Measurements from ENCODE around the gene PARD3B.

The PARD3B gene

GRCh38 chr2:204529795-204530463, 15.3 kb upstream of the PARD3B start:
- no peaks in the 10 kb centered on the region for H3K36me3 ChIP-seq (ENCODE audit: insufficient read depth, insufficient read length, low read length)
- no peaks in the 10 kb centered on the region for H3K4me1 ChIP-seq (ENCODE audit: insufficient read depth, insufficient read length)
- H3K9me3 ChIP-seq (ENCODE audit: insufficient read depth, low read length) = no peaks in the 10 kb centered on the region
- DNase-seq (ENCODE audit: low read depth, low spot score) = no peak
- no peak overlapping the region for H3K4me3 ChIP-seq (ENCODE audit: insufficient read length, low read depth)
- no peak overlapping the region for H3K9ac ChIP-seq (ENCODE audit: insufficient read length, low read depth)
- H3K27me3 ChIP-seq (ENCODE audit: insufficient read depth, insufficient read length) = no peaks in the 10 kb centered on the region
- TF ChIP-seq YY1 (IDR thresholded peaks at IDR 0.05; ENCODE audit: insufficient read depth, insufficient read length) = no peak
- no peak for TF ChIP-seq SUZ12 (IDR thresholded peaks at IDR 0.05; ENCODE audit: extremely low read depth, insufficient read depth, insufficient read length)
- no peak for TF ChIP-seq ZNF274 (IDR thresholded peaks at IDR 0.05; ENCODE audit: low read depth, low read length)

GRCh38 chr2:204530464-204530805, 14.8 kb upstream of the PARD3B start:
- no peaks in the 10 kb centered on the region for H3K27me3 ChIP-seq (ENCODE audit: insufficient read depth, insufficient read length)
- DNase-seq (ENCODE audit: low read depth, low spot score) = no peak
- no peaks in the 10 kb centered on the region for H3K36me3 ChIP-seq (ENCODE audit: insufficient read depth, insufficient read length, low read length)
- no peak overlapping the region for H3K4me3 ChIP-seq (ENCODE audit: insufficient read length, low read depth)
- TF ChIP-seq YY1 (IDR thresholded peaks at IDR 0.05; ENCODE audit: insufficient read depth, insufficient read length) = no peak
- no peak for TF ChIP-seq ZNF274 (IDR thresholded peaks at IDR 0.05; ENCODE audit: low read depth, low read length)
- no peak for TF ChIP-seq SUZ12 (IDR thresholded peaks at IDR 0.05; ENCODE audit: extremely low read depth, insufficient read depth, insufficient read length)
- no peaks in the 10 kb centered on the region for H3K4me1 ChIP-seq (ENCODE audit: insufficient read depth, insufficient read length)
- H3K9ac ChIP-seq (ENCODE audit: insufficient read length, low read depth) = no peak overlapping the region
- no peaks in the 10 kb centered on the region for H3K9me3 ChIP-seq (ENCODE audit: insufficient read depth, low read length)

- no peak for TF ChIP-seq ZNF274 (IDR thresholded peaks at IDR 0.05; ENCODE audit: low read depth, low read length)
- H3K36me3 ChIP-seq (ENCODE audit: insufficient read depth, insufficient read length, low read length) = no peaks in the 10 kb centered on the region
- no peaks in the 10 kb centered on the region for H3K9me3 ChIP-seq (ENCODE audit: insufficient read depth, low read length)
- DNase-seq (ENCODE audit: low read depth, low spot score) = no peak
- no peaks in the 10 kb centered on the region for H3K4me1 ChIP-seq (ENCODE audit: insufficient read depth, insufficient read length)
- no peaks in the 10 kb centered on the region for H3K27me3 ChIP-seq (ENCODE audit: insufficient read depth, insufficient read length)
- no peak overlapping the region for H3K9ac ChIP-seq (ENCODE audit: insufficient read length, low read depth)
- H3K4me3 ChIP-seq (ENCODE audit: insufficient read length, low read depth) = no peak overlapping the region
Measured at GRCh38 chr2:204533629-204534370, 11.5 kb upstream of the PARD3B start.

- no peaks in the 10 kb centered on the region for H3K9me3 ChIP-seq (ENCODE audit: insufficient read depth, low read length)
- no peaks in the 10 kb centered on the region for H3K36me3 ChIP-seq (ENCODE audit: insufficient read depth, insufficient read length, low read length)
- H3K4me1 ChIP-seq (ENCODE audit: insufficient read depth, insufficient read length) = no peaks in the 10 kb centered on the region
- no peak for DNase-seq (ENCODE audit: low read depth, low spot score)
- TF ChIP-seq ZNF274 (IDR thresholded peaks at IDR 0.05; ENCODE audit: low read depth, low read length) (no peak), SUZ12 (IDR thresholded peaks at IDR 0.05; ENCODE audit: extremely low read depth, insufficient read depth, insufficient read length) (no peak)
- no peak overlapping the region for H3K4me3 ChIP-seq (ENCODE audit: insufficient read length, low read depth)
- no peak overlapping the region for H3K9ac ChIP-seq (ENCODE audit: insufficient read length, low read depth)
- no peaks in the 10 kb centered on the region for H3K27me3 ChIP-seq (ENCODE audit: insufficient read depth, insufficient read length)
Measured at GRCh38 chr2:204535356-204535755, 9.9 kb upstream of the PARD3B start.

GRCh38 chr2:204535764-204536163, 9.5 kb upstream of the PARD3B start:
- Histone ChIP-seq H3K9ac (ENCODE audit: insufficient read length, low read depth) (no peak overlapping the region), H3K4me3 (ENCODE audit: insufficient read length, low read depth) (no peak overlapping the region), H3K9me3 (ENCODE audit: insufficient read depth, low read length) (no peaks in the 10 kb centered on the region), H3K4me1 (ENCODE audit: insufficient read depth, insufficient read length) (no peaks in the 10 kb centered on the region), H3K27me3 (ENCODE audit: insufficient read depth, insufficient read length) (no peaks in the 10 kb centered on the region), H3K36me3 (ENCODE audit: insufficient read depth, insufficient read length, low read length) (no peaks in the 10 kb centered on the region)
- no peak for DNase-seq (ENCODE audit: low read depth, low spot score)
- TF ChIP-seq ZNF274 (IDR thresholded peaks at IDR 0.05; ENCODE audit: low read depth, low read length) (no peak), YY1 (IDR thresholded peaks at IDR 0.05; ENCODE audit: insufficient read depth, insufficient read length) (no peak), SUZ12 (IDR thresholded peaks at IDR 0.05; ENCODE audit: extremely low read depth, insufficient read depth, insufficient read length) (no peak)

- no peak overlapping the region for H3K4me3 ChIP-seq (ENCODE audit: insufficient read length, low read depth)
- DNase-seq (ENCODE audit: low read depth, low spot score) = peak; percentile 38
- TF ChIP-seq SUZ12 (IDR thresholded peaks at IDR 0.05; ENCODE audit: extremely low read depth, insufficient read depth, insufficient read length) = no peak
- H3K9ac ChIP-seq (ENCODE audit: insufficient read length, low read depth) = peak overlapping the region; percentile 24
- peaks cover 5% of the 10 kb centered on the region for H3K27me3 ChIP-seq (ENCODE audit: insufficient read depth, insufficient read length)
- H3K36me3 ChIP-seq (ENCODE audit: insufficient read depth, insufficient read length, low read length) = no peaks in the 10 kb centered on the region
- H3K4me1 ChIP-seq (ENCODE audit: insufficient read depth, insufficient read length) = no peaks in the 10 kb centered on the region
- H3K9me3 ChIP-seq (ENCODE audit: insufficient read depth, low read length) = no peaks in the 10 kb centered on the region
Measured at GRCh38 chr2:204538182-204539018, 6.9 kb upstream of the PARD3B start.

- Histone ChIP-seq H3K27me3 (ENCODE audit: insufficient read depth, insufficient read length) (peaks cover 11% of the 10 kb centered on the region), H3K4me1 (ENCODE audit: insufficient read depth, insufficient read length) (no peaks in the 10 kb centered on the region), H3K36me3 (ENCODE audit: insufficient read depth, insufficient read length, low read length) (no peaks in the 10 kb centered on the region), H3K9me3 (ENCODE audit: insufficient read depth, low read length) (no peaks in the 10 kb centered on the region), H3K9ac (ENCODE audit: insufficient read length, low read depth) (no peak overlapping the region), H3K4me3 (ENCODE audit: insufficient read length, low read depth) (no peak overlapping the region)
- no peak for TF ChIP-seq ZNF274 (IDR thresholded peaks at IDR 0.05; ENCODE audit: low read depth, low read length)
- no peak for DNase-seq (ENCODE audit: low read depth, low spot score)
Measured at GRCh38 chr2:204539019-204539385, 6.3 kb upstream of the PARD3B start.

Data from NT2/D1 (cell line).